CD4-positive, alpha-beta memory T cell (primary cell): ENCODE data around the gene VPS52. TPM values are rescaled to one million over a fixed set of nuclear protein-coding genes. Genes with fewer than 3 reads are reported as not detected.

Experiments used
- CTCF ChIA-PET: fragments of 350-600 bp; sonication (Branson Sonifier 250); formaldehyde crosslinking; loops from one replicate; lab custom pipeline; 2021; ENCODE audit warnings: inconsistent platforms; ENCODE audit not compliant: partially characterized antibody; lab: Charles Lee
- POLR2A ChIA-PET: fragments of 350-600 bp; sonication (Branson Sonifier 250); formaldehyde crosslinking; loops from one replicate; lab custom pipeline; 2021; ENCODE audit not compliant: partially characterized antibody; lab: Charles Lee
- DNase-seq, 5 donors: peaks; one replicate each; pipeline versions ENCODE4 v3.0.0 to v3.0.0-alpha.2; 2020 to 2022; ENCODE audit warnings: mixed read lengths in 1 of 5
- H3K27ac ChIP-seq: one replicate; pipeline ENCODE4 v1.7.0; 2013; ENCODE audit warnings: low read depth, low read length
- H3K27me3 ChIP-seq: 2 replicates; pipeline ENCODE4 v1.7.0; 2013; ENCODE audit warnings: mild to moderate bottlenecking, low read length, moderate library complexity; ENCODE audit not compliant: insufficient read depth
- H3K36me3 ChIP-seq: 2 replicates; pipeline ENCODE4 v1.7.0; 2013; ENCODE audit warnings: mild to moderate bottlenecking, low read length, moderate library complexity; ENCODE audit not compliant: insufficient read depth
- H3K4me1 ChIP-seq: 2 replicates; pipeline ENCODE4 v1.7.0; 2013; ENCODE audit warnings: mild to moderate bottlenecking, low read length, moderate library complexity; ENCODE audit not compliant: insufficient read depth
- H3K4me3 ChIP-seq, 2 donors: one replicate each; pipeline ENCODE4 v1.7.0; 2013; ENCODE audit warnings: low read length in 2 of 2, mild to moderate bottlenecking in 1 of 2
- H3K9me3 ChIP-seq, 2 donors: one replicate each; pipeline ENCODE4 v1.7.0; 2013; ENCODE audit warnings: low read length in 2 of 2, control low read depth in 1 of 2; ENCODE audit not compliant: control insufficient read depth in 1 of 2
- H3K27ac Mint-ChIP-seq, 7 donors: one replicate each; pipeline ENCODE4 v1.8.0; 2020 to 2021; ENCODE audit warnings: mixed read lengths in 7 of 7, mild to moderate bottlenecking in 6 of 7, inconsistent platforms in 3 of 7, moderate library complexity in 3 of 7
- H3K27me3 Mint-ChIP-seq, 2 donors: one replicate each; pipeline ENCODE4 v1.8.0; 2020 to 2021; ENCODE audit warnings: mixed read lengths in 2 of 2
- H3K36me3 Mint-ChIP-seq, 2 donors: one replicate each; pipeline ENCODE4 v1.8.0; 2020 to 2021; ENCODE audit warnings: mixed read lengths in 2 of 2, inconsistent platforms in 1 of 2, mild to moderate bottlenecking in 1 of 2
- H3K4me1 Mint-ChIP-seq, 4 donors: one replicate each; pipeline ENCODE4 v1.8.0; 2020 to 2021; ENCODE audit warnings: mixed read lengths in 4 of 4, mild to moderate bottlenecking in 1 of 4
- H3K4me3 Mint-ChIP-seq, 8 donors: one replicate each; pipeline ENCODE4 v1.8.0; 2020 to 2021; ENCODE audit warnings: mixed read lengths in 8 of 8, mild to moderate bottlenecking in 7 of 8, moderate library complexity in 6 of 8, inconsistent platforms in 3 of 8
- H3K9me3 Mint-ChIP-seq, 8 donors: one replicate each; pipeline ENCODE4 v1.8.0; 2020 to 2021; ENCODE audit warnings: mixed read lengths in 8 of 8, mild to moderate bottlenecking in 5 of 8, inconsistent platforms in 3 of 8, moderate library complexity in 1 of 8
- intact Hi-C: fragments of 100-400 bp; cut with micrococcal nuclease; formaldehyde crosslinking; loops from one replicate; pipeline ENCODE4 v1.15.1; 2023
- polyA plus RNA-seq, 2 donors: library from polyadenylated mRNA; unstranded; fragments of 300-500 nt; fragmentation: Illumina TruSeq; gene quantifications; one replicate each; pipeline ENCODE4 v1.2.3, GENCODE V29; 2021
- total RNA-seq, 2 experiments: library from RNA; stranded (reverse); gene quantifications; one replicate each; pipeline ENCODE4 v1.2.3, GENCODE V29; 2021

The VPS52 gene
- total and polyA plus RNA-seq, 4 experiments from 2014 or later, result 13.4 to 95.7 (median 54.0) TPM

- H3K4me1 ChIP-seq, result peaks cover 26% of the 10 kb centered on the region
- H3K36me3 Mint-ChIP-seq, result peaks cover 15 to 22% of the 10 kb centered on the region in 2 donors
- no peaks in the 10 kb centered on the region for H3K27me3 ChIP-seq
- H3K4me1 Mint-ChIP-seq, result peaks cover 19 to 47% (median 30%) of the 10 kb centered on the region in 4 donors
- peak overlapping the region; percentile 49 to 65 for H3K4me3 ChIP-seq
- ChIA-PET CTCF (interaction anchor here (0.6 to 7.0 kb wide), 36 partner anchors 9 to 265 kb away, joined by 3 to 105 read pairs (median 6); partner anchors contain the start of genes B3GALT4, CUTA, HLA-DPB1 and HSD17B8), POLR2A (interaction anchor here (0.7 to 5.6 kb wide), 38 partner anchors 9 to 988 kb away, joined by 3 to 92 read pairs (median 6); partner anchors contain the start of genes B3GALT4, HLA-DPA1, HMGA1 and HSD17B8)
- no peaks in the 10 kb centered on the region for H3K9me3 ChIP-seq
- H3K9me3 Mint-ChIP-seq, result no peaks in the 10 kb centered on the region
- peak overlapping the region; percentile 93 for H3K27ac ChIP-seq
- no peaks in the 10 kb centered on the region for H3K36me3 ChIP-seq
- peak overlapping the region; percentile 90 to 98 (median 97) for H3K27ac Mint-ChIP-seq
- DNase-seq, result peak in 1 of 5 donors; percentile 69
- peaks cover 0 to 3% of the 10 kb centered on the region in 2 donors for H3K27me3 Mint-ChIP-seq
- intact Hi-C loops, result loop anchor here (1.0 kb wide), 3 partner anchors 87 to 234 kb away; no protein-coding TSS in a partner anchor
- H3K4me3 Mint-ChIP-seq, result peak overlapping the region; percentile 84 to 95 (median 88)
Measured at GRCh38 chr6:33248643-33248931, 23.1 kb downstream of the VPS52 start.

DNA sequence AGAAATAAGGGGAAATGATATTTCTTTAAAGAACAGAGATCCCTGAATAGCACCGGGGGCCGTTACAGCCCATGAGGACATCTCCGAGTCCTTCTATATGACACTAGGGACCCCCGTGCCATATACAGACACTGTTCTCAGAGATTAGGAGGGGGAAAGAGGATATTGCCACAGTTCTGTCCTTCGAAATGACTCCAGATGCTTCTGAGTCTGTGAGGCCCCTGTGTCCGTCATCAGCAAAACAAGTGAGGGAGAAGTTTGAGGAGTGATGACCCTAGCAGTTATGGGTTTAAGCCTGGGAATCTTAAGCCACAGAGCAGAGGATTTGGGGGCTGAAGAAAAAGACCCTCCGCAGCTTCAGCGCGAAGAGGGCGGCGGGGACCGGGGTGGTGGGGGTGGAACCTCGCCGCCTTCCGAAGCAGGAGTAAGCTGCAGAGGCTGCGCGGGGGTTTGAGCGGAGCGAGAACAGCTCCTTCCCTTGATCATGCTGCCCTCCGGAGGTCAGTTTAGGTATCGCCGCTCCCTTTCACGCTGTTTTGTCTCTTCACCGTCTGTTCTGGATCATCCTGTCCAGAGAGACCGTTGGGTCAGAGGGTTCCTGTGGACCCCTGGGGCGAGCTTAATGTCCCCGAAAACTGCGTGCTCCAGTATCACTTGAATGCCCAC lies 23.6 kb downstream of the VPS52 start:
- peaks cover 15 to 22% of the 10 kb centered on the region in 2 donors for H3K36me3 Mint-ChIP-seq
- H3K4me1 Mint-ChIP-seq, result peaks cover 19 to 46% (median 30%) of the 10 kb centered on the region in 4 donors
- peaks cover 26% of the 10 kb centered on the region for H3K4me1 ChIP-seq
- ChIA-PET POLR2A (interaction anchor here (0.7 to 5.6 kb wide), 38 partner anchors 9 to 452 kb away, joined by 3 to 92 read pairs (median 6); partner anchors contain the start of genes B3GALT4, CUTA, HLA-DPA1 and HSD17B8), CTCF (interaction anchor here (0.6 to 7.0 kb wide), 40 partner anchors 9 to 264 kb away, joined by 3 to 105 read pairs (median 5); partner anchors contain the start of genes B3GALT4, CUTA, HLA-DPB1 and HSD17B8)
- H3K27me3 Mint-ChIP-seq, result peaks cover 3 to 4% of the 10 kb centered on the region in 2 donors
- peak overlapping the region; percentile 84 to 95 (median 88) for H3K4me3 Mint-ChIP-seq
- H3K27ac ChIP-seq, result peak overlapping the region; percentile 93
- no peaks in the 10 kb centered on the region for H3K9me3 ChIP-seq
- H3K4me3 ChIP-seq, result peak overlapping the region; percentile 49 to 65
- H3K9me3 Mint-ChIP-seq, result no peaks in the 10 kb centered on the region
- peak; percentile 85 to 90 (median 87) for DNase-seq
- H3K36me3 ChIP-seq, result no peaks in the 10 kb centered on the region
- no peaks in the 10 kb centered on the region for H3K27me3 ChIP-seq
- intact Hi-C loops, result loop anchor here (1.0 kb wide), 3 partner anchors 87 to 234 kb away; no protein-coding TSS in a partner anchor
- H3K27ac Mint-ChIP-seq, result peak overlapping the region; percentile 90 to 98 (median 97)

DNA sequence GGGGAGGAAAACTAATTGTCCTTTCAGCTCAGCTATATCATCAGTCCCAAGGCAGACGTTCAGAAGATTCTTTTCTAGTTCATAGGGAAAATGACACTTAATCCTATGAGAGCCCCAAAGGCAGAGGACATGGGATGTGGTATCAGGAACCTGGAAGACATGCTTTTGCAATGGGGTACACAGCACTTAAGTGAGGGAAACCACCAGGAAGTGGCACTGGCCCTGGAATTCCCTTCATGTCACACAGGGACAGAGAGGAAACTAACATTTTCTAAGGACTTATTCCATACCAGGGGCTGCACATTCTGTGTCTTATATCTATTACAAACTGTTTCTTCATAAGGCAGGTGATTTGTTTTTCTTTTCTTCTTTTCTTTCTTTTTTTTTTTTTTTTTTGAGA lies 28.2 kb downstream of the VPS52 start:
- Mint-ChIP-seq H3K9me3 (no peaks in the 10 kb centered on the region), H3K4me1 (peaks cover 6 to 15% (median 11%) of the 10 kb centered on the region in 4 donors), H3K27me3 (peaks cover 5 to 12% of the 10 kb centered on the region in 2 donors), H3K4me3 (no peak overlapping the region), H3K27ac (no peak overlapping the region), H3K36me3 (no peaks in the 10 kb centered on the region)
- ChIA-PET POLR2A (no interaction called here), CTCF (interaction anchor here (0.7 to 1.3 kb wide), 4 partner anchors 28 to 1394 kb away, joined by 3 read pairs; partner anchors contain the start of genes RPS18 and VPS52)
- H3K9me3 ChIP-seq, result no peaks in the 10 kb centered on the region
- no peak overlapping the region for H3K27ac ChIP-seq
- H3K4me3 ChIP-seq, result no peak overlapping the region
- H3K27me3 ChIP-seq, result no peaks in the 10 kb centered on the region
- no peaks in the 10 kb centered on the region for H3K36me3 ChIP-seq
- H3K4me1 ChIP-seq, result peaks cover 10% of the 10 kb centered on the region
- intact Hi-C loops, result no loop called here
- DNase-seq, result no peak

DNA sequence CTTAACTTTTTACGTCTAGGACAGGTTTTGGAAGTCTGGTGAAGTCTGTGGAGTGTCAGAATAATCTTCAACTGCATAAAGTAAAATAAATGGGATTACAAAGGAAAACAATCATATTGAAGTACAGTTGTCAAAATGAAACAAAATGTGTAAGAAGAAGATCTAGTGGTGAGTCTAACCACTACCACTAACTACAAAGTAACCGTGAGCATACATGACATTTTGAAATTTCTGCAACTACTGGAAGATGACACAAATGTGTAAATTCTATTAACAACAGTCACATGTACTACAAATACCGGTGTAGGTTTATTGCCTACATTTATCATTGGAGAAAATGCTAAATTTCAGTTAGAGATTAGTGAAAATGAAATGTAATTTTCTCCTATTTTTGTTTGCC lies 29.7 kb downstream of the VPS52 start:
- no peaks in the 10 kb centered on the region for H3K9me3 Mint-ChIP-seq
- ChIA-PET POLR2A (interaction anchor here (0.9 to 1.9 kb wide), 2 partner anchors 33 to 36 kb away, joined by 4 to 8 read pairs; partner anchors contain the start of genes B3GALT4 and RING1), CTCF (no interaction called here)
- Histone ChIP-seq H3K4me1 (peaks cover 4% of the 10 kb centered on the region), H3K27ac (no peak overlapping the region), H3K27me3 (no peaks in the 10 kb centered on the region), H3K4me3 (no peak overlapping the region), H3K36me3 (no peaks in the 10 kb centered on the region), H3K9me3 (no peaks in the 10 kb centered on the region)
- H3K36me3 Mint-ChIP-seq, result no peaks in the 10 kb centered on the region
- H3K4me1 Mint-ChIP-seq, result peaks cover 3 to 7% (median 5%) of the 10 kb centered on the region in 4 donors
- DNase-seq, result no peak
- peak overlapping the region in 2 of 8 donors; percentile 4 to 40 for H3K4me3 Mint-ChIP-seq
- peaks cover 5 to 12% of the 10 kb centered on the region in 2 donors for H3K27me3 Mint-ChIP-seq
- intact Hi-C loops, result no loop called here
- peak overlapping the region in 2 of 7 donors; percentile 8 to 19 for H3K27ac Mint-ChIP-seq

GRCh38 chr6:33237741-33238140 lies 33.9 kb downstream of the VPS52 start:
- peaks cover 3 to 7% (median 5%) of the 10 kb centered on the region in 4 donors for H3K4me1 Mint-ChIP-seq
- H3K27ac ChIP-seq, result no peak overlapping the region
- H3K9me3 ChIP-seq, result no peaks in the 10 kb centered on the region
- DNase-seq, result no peak
- no peak overlapping the region for H3K4me3 ChIP-seq
- ChIA-PET CTCF (interaction anchor here (0.9 kb wide), 1 partner anchor 11 kb away, joined by 4 read pairs; no protein-coding TSS in a partner anchor), POLR2A (no interaction called here)
- no peak overlapping the region for H3K27ac Mint-ChIP-seq
- H3K36me3 Mint-ChIP-seq, result no peaks in the 10 kb centered on the region
- H3K36me3 ChIP-seq, result no peaks in the 10 kb centered on the region
- H3K4me3 Mint-ChIP-seq, result no peak overlapping the region
- peaks cover 4% of the 10 kb centered on the region for H3K4me1 ChIP-seq
- no peaks in the 10 kb centered on the region for H3K9me3 Mint-ChIP-seq
- H3K27me3 Mint-ChIP-seq, result peaks cover 9 to 23% of the 10 kb centered on the region in 2 donors
- no peaks in the 10 kb centered on the region for H3K27me3 ChIP-seq
- intact Hi-C loops, result no loop called here

GRCh38 chr6:33236852-33237251 lies 34.8 kb downstream of the VPS52 start:
- peaks cover 12 to 21% of the 10 kb centered on the region in 2 donors for H3K27me3 Mint-ChIP-seq
- Histone ChIP-seq H3K27ac (no peak overlapping the region), H3K4me3 (no peak overlapping the region), H3K4me1 (peaks cover 3% of the 10 kb centered on the region), H3K36me3 (no peaks in the 10 kb centered on the region), H3K27me3 (no peaks in the 10 kb centered on the region), H3K9me3 (no peaks in the 10 kb centered on the region)
- DNase-seq, result no peak
- ChIA-PET POLR2A (interaction anchor here (1.0 kb wide), 1 partner anchor 28 kb away, joined by 3 read pairs; no protein-coding TSS in a partner anchor), CTCF (no interaction called here)
- intact Hi-C loops, result no loop called here
- no peak overlapping the region for H3K4me3 Mint-ChIP-seq
- peaks cover 1 to 3% (median 2%) of the 10 kb centered on the region in 4 donors for H3K4me1 Mint-ChIP-seq
- H3K36me3 Mint-ChIP-seq, result no peaks in the 10 kb centered on the region
- H3K9me3 Mint-ChIP-seq, result no peaks in the 10 kb centered on the region
- H3K27ac Mint-ChIP-seq, result no peak overlapping the region

DNA sequence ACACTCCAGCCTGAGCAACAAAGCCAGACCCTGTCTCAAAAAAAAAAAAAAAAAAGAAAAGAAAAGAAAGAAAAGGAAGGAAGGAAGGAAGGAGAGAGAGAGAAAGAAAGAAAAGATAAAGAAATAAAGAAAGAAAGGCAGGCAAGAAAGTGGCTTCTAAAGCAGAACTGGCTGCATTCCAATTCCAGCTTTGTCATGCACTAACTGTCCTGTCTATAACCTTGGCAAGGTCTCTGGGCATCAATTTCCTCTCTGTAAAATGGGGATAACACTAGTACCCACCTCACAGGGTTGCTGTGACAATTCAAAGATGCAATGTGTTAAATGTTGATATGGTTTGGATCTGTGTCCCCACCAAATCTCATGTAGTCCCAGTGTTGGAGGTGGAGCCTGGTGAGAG lies 35.3 kb downstream of the VPS52 start:
- no peaks in the 10 kb centered on the region for H3K27me3 ChIP-seq
- Mint-ChIP-seq H3K4me1 (no peaks in the 10 kb centered on the region), H3K27ac (no peak overlapping the region), H3K27me3 (peaks cover 14 to 24% of the 10 kb centered on the region in 2 donors), H3K9me3 (no peaks in the 10 kb centered on the region), H3K36me3 (no peaks in the 10 kb centered on the region), H3K4me3 (no peak overlapping the region)
- intact Hi-C loops, result no loop called here
- H3K27ac ChIP-seq, result no peak overlapping the region
- no peaks in the 10 kb centered on the region for H3K36me3 ChIP-seq
- no peaks in the 10 kb centered on the region for H3K9me3 ChIP-seq
- ChIA-PET CTCF (interaction anchor here (1.2 kb wide), 1 partner anchor 12 kb away, joined by 3 read pairs; no protein-coding TSS in a partner anchor), POLR2A (interaction anchor here (1.0 kb wide), 1 partner anchor 27 kb away, joined by 3 read pairs; no protein-coding TSS in a partner anchor)
- no peak overlapping the region for H3K4me3 ChIP-seq
- no peak for DNase-seq
- no peaks in the 10 kb centered on the region for H3K4me1 ChIP-seq
